ENCODE measurements around the gene CLBA1.

- TF ChIP-seq POLR2A (IDR thresholded peaks at IDR 0.05): no peak
- TF ChIP-seq CTCF (IDR thresholded peaks at IDR 0.05): no peak
These were observed 5.6 kb upstream of the CLBA1 start for GRCh38 chr14:104979758-104980610.

All from gastroesophageal sphincter (tissue), 3 donors.